K562 (cell line): ENCODE data around the gene CRKL. TPM values are rescaled to one million over a fixed set of nuclear protein-coding genes. Genes with fewer than 3 reads are reported as not detected.

ENCODE experiments used
- CHD1 ChIP-seq: fragments of 200-600 bp; sonication (generic); IDR thresholded peaks from one replicate; pipeline ENCODE4 v1.6.1; 2012; ENCODE audit warnings: mild to moderate bottlenecking, moderate library complexity, low read length, inconsistent platforms
- FOXM1 ChIP-seq, 2 experiments: fragments of 450-650 bp in 1 of 2; sonication (generic) in 1 of 2; formaldehyde crosslinking in 1 of 2; IDR thresholded peaks; 2 replicates each; pipeline versions ENCODE4 v1.6.1 to v1.9.0; 2017 to 2022; ENCODE audit warnings: low read depth in 2 of 2, mild to moderate bottlenecking in 2 of 2, missing genetic modification reagents in 1 of 2, moderate library complexity in 1 of 2
- HDAC6 ChIP-seq: IDR thresholded peaks from 2 replicates; pipeline ENCODE4 v1.6.1; 2012; ENCODE audit warnings: low read depth, mild to moderate bottlenecking, control low read depth, inconsistent platforms, low read length, moderate library complexity
- HOXB6 ChIP-seq: fragments of 250-450 bp; sonication (Bioruptor Pico); IDR thresholded peaks from 2 replicates; pipeline ENCODE4 v1.5.1; 2022; ENCODE audit warnings: mild to moderate bottlenecking, borderline replicate concordance
- KLF6 ChIP-seq: fragments of 250-450 bp; sonication (Bioruptor Pico); IDR thresholded peaks from 2 replicates; pipeline ENCODE4 v1.4.0; 2020; ENCODE audit warnings: mild to moderate bottlenecking, moderate library complexity, borderline replicate concordance
- TAF15 ChIP-seq: fragments of 200-400 bp; formaldehyde crosslinking; IDR thresholded peaks from 2 replicates; pipeline ENCODE4 v1.6.1; 2017; ENCODE audit warnings: mild to moderate bottlenecking, low read depth, low read length, moderate library complexity
- THRA ChIP-seq: fragments of 450-650 bp; IDR thresholded peaks from 2 replicates; pipeline ENCODE4 v1.6.1; 2017; ENCODE audit warnings: mild to moderate bottlenecking, moderate library complexity
- WHSC1 ChIP-seq: IDR thresholded peaks from one replicate; pipeline ENCODE4 v1.6.1; 2012; ENCODE audit warnings: low read length, control low read depth, inconsistent platforms
- ZBTB26 ChIP-seq: fragments of 450-650 bp; formaldehyde crosslinking; IDR thresholded peaks from 2 replicates; pipeline ENCODE4 v1.4.0; 2022; ENCODE audit warnings: missing genetic modification characterization
- ZFPM2 ChIP-seq: fragments of 250-450 bp; sonication (Bioruptor Pico); IDR thresholded peaks from 2 replicates; pipeline ENCODE4 v1.5.1; 2022; ENCODE audit warnings: mild to moderate bottlenecking
- ZNF121 ChIP-seq: sonication (generic); formaldehyde crosslinking; conservative IDR thresholded peaks from 2 replicates; pipeline ENCODE4 v1.8.0; 2022; ENCODE audit warnings: missing genetic modification reagents
- ZNF449 ChIP-seq: fragments of 250-450 bp; sonication (Bioruptor Pico); IDR thresholded peaks from 2 replicates; pipeline ENCODE4 v1.8.0; 2022; ENCODE audit warnings: moderate library complexity, mild to moderate bottlenecking, inconsistent platforms
- ZNF57 ChIP-seq: fragments of 450-650 bp; formaldehyde crosslinking; IDR thresholded peaks from 2 replicates; pipeline ENCODE4 v1.4.0; 2020; ENCODE audit warnings: mild to moderate bottlenecking, moderate library complexity
- ZNF79 ChIP-seq: fragments of 250-450 bp; sonication (Bioruptor Pico); IDR thresholded peaks from 2 replicates; pipeline ENCODE4 v1.4.0; 2020; ENCODE audit warnings: low read depth, mild to moderate bottlenecking, moderate library complexity
- polyA plus RNA-seq, 8 experiments: library from polyadenylated mRNA; depleted of rRNA in 4 of 8; stranded (reverse) in 5 of 8; unstranded in 3 of 8; fragments of >200 nt; fragmentation: Nextera tagmentation in 2 of 8; fragmentation: Illumina TruSeq in 1 of 8; extraction: Ambion mirVana in 2 of 8; extraction: Trizol in 1 of 8; gene quantifications; 2 replicates each; pipeline versions ENCODE4 v1.2.1 to v1.2.3, GENCODE V29; 2011 to 2014; ENCODE audit warnings: inconsistent platforms in 1 of 8, missing spikeins in 1 of 8
- total RNA-seq, 7 experiments: library from RNA; depleted of rRNA in 6 of 7; stranded (reverse); fragments of >200 nt in 6 of 7; fragmentation: Illumina TruSeq in 2 of 7; extraction: Trizol in 2 of 7; gene quantifications; 2 replicates each; pipeline versions ENCODE4 v1.2.1 to v1.2.3, GENCODE V29; 2011 to 2021; ENCODE audit warnings: low replicate concordance in 1 of 7
- TF ChIP-seq, protein P1 (sequence below): fragments of 250-450 bp; sonication (Bioruptor Pico); IDR thresholded peaks from 2 replicates; pipeline ENCODE4 v1.4.0; 2020; ENCODE audit warnings: mild to moderate bottlenecking, moderate library complexity, borderline replicate concordance

CRKL gene
- total and polyA plus RNA-seq, 9 of the 15 experiments (the other 6 are each of a cell fraction or from before 2014, with no cell fraction given), result 100 to 263 (median 124) TPM

- no peak for TF ChIP-seq THRA
- peak; percentile 88; the same call in 1 of the 2 replicates for TF ChIP-seq HOXB6 (CRISPR knock-in tag)
- TF ChIP-seq ZNF121 (CRISPR knock-in tag), result no peak
- TF ChIP-seq ZNF79 (CRISPR knock-in tag), result peak; percentile 90
- TF ChIP-seq TAF15, result peak; percentile 77; the same call in 1 of the 2 replicates
- TF ChIP-seq HDAC6, result peak; percentile 88
- TF ChIP-seq KLF6 (CRISPR knock-in tag), result peak; percentile 95
- TF ChIP-seq ZFPM2 (CRISPR knock-in tag), result peak; percentile 96
- TF ChIP-seq ZNF449 (CRISPR knock-in tag), result peak; percentile 94
- no peak for TF ChIP-seq FOXM1 (IDR thresholded peaks at IDR 0.05; ENCODE audit: low read depth)
- TF ChIP-seq FOXM1 (CRISPR knock-in tag; IDR thresholded peaks at IDR 0.05; ENCODE audit: low read depth), result no peak
- TF ChIP-seq, protein P1, sequence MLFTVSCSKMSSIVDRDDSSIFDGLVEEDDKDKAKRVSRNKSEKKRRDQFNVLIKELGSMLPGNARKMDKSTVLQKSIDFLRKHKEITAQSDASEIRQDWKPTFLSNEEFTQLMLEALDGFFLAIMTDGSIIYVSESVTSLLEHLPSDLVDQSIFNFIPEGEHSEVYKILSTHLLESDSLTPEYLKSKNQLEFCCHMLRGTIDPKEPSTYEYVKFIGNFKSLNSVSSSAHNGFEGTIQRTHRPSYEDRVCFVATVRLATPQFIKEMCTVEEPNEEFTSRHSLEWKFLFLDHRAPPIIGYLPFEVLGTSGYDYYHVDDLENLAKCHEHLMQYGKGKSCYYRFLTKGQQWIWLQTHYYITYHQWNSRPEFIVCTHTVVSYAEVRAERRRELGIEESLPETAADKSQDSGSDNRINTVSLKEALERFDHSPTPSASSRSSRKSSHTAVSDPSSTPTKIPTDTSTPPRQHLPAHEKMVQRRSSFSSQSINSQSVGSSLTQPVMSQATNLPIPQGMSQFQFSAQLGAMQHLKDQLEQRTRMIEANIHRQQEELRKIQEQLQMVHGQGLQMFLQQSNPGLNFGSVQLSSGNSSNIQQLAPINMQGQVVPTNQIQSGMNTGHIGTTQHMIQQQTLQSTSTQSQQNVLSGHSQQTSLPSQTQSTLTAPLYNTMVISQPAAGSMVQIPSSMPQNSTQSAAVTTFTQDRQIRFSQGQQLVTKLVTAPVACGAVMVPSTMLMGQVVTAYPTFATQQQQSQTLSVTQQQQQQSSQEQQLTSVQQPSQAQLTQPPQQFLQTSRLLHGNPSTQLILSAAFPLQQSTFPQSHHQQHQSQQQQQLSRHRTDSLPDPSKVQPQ, result peak; percentile 86
- TF ChIP-seq WHSC1, result peak; percentile 83
- TF ChIP-seq CHD1, result peak; percentile 76
- TF ChIP-seq ZNF57, result peak; percentile 93
- peak; percentile 98 for TF ChIP-seq ZBTB26
Measured at GRCh38 chr22:20981787-20982562, 64.8 kb downstream of the CRKL start, which contains the start of gene LZTR1 (continued).
